GM19351 (cell line): ENCODE results near the gene KDSR.
"Not testable (repeated sequence)": the region's sequence is repeated elsewhere in the genome, so short reads cannot be mapped to it uniquely, and the experiment has no call there.

Experiments
- ATAC-seq: cut with Tn5 transposase; IDR thresholded peaks from one replicate; pipeline ENCODE4 v1.9.1; 2021; ENCODE audit warnings: mild to moderate bottlenecking, moderate library complexity; ENCODE audit not compliant: unreplicated experiment

Gene KDSR

DNA sequence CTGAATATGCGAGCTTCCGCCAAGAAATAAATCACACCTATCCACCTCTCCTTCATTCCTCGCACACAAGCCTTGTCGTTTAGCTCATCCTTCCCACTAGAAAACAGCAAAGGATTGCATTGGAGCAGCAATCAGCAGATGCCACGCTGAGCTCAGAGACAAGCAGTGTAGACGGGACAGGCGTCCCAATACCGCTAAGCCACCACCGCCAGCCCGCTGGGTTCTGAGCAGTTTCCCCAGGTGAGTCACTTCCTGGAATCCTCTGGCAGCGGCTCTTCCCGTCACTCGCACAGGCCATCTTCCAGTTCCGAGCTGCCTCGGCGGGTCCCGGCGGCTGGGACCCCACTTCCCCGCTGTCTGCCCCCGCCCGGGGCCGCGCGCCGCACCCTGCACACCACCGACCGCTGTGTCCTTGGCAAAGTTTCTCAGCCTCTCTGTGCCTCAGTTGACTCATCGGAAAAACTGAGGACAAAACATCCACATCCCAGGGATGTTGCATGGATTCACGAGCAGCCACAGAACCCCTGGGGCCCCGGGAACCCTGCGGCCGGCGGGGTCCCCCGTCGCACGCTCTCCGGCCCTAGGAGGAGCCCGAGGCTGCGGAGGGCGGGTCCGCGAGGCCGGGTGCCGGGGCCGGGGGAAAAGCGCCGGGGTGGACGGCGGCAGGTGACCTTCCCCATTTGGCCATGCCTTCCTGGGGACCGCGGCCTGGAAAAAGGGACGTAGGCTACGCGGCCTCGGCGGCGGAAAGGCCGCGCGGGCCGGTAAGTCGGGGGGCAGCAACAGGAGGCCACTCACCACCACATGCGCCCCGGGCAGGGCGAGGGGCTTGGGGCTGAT, 573 bp downstream of the KDSR start:
- ATAC-seq, result peak; percentile 35

DNA sequence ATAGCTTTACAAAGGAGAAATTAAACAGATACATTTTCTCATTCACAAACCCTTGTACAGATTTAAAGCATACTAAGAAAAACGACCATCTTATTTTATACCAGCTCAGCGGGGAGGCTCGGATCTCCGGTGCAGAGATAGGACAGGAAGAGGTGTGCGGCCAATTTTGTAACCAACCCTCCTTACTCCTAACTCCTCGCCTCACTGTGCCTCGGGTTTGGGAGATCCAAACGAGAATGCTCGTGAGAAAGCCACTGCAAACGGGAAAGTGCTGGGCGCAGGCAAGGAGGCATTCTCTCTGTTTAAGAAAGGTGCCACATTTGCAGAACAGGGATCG, 1.2 kb downstream of the KDSR start:
- no peak for ATAC-seq

DNA sequence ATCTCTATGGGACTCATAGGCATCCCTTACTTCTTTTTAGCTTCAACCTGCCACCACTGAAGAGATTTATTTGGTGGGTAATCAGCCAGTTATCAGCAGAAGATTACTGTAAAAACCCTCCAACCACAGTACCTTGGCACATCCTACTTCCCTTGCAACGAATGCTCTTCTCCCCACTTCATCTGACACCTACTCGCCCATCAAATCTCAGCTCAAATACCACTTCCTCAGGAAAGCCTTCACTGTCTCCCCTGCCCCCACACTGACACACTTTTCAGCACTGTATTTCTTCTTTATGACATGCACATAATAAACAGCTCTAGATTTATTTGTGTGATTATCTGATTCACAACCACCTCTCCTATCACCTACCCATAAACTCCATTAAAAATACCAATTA, 3.1 kb downstream of the KDSR start:
- ATAC-seq, result no peak

DNA sequence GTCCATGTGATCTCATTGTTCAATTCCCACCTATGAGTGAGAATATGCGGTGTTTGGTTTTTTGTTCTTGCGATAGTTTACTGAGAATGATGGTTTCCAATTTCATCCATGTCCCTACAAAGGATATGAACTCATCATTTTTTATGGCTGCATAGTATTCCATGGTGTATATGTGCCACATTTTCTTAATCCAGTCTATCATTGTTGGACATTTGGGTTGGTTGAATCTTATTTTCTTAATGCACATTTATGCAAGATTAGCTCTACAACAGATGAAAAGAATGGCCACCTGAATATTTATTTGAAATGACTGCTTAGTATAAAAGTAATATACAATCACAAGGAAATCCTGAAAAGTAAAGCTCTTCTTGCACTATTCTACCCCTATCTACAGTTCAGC, 3.6 kb downstream of the KDSR start:
- not testable (repeated sequence) for ATAC-seq

DNA sequence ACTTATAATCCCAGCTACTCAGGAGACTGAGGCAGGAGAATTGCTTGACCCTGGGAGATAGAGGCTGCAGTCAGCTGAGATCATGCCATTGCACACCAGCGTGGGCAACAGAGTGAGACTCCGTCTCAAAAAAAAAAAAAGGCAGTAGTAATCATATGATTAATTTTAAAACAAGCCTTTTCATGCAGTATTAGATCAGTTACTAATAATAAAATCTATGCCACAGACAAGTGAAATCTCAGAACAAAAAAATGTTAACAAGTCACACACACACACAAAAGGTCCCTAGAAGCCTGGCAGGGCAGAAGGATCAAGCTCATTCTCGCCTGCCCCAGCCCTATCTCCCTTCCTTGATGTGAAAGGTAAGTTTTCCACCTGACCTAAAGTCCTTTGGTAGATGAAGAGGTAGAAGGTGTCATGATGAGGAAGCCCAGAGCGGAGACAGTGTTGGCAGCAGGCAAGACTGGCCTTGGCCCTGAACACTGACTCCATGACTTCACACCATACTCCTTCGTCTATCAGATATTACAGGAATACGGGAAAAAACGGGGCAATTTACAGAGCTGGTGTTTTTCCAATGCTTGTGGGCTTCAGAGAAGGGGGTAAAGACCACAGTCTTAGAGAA, 10.6 kb downstream of the KDSR start:
- ATAC-seq, result no peak

DNA sequence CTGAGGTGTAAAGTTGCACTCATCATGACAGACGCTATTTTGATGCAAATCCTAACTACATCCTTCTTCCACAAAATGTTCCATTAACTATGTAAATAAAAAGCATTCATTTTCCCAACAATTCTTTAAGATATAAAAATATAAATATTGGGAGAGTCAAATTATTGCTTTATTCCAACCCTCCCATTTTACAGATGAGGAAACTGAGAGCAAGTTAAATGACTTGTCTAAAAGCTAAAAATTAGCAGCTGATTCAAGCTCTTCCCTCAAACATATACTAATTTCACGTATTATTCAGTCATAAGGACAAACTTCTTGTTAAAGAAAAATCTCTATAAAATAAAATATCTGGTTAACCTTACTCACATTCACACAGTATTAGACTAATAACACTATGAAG, 16.8 kb downstream of the KDSR start:
- ATAC-seq, result no peak

DNA sequence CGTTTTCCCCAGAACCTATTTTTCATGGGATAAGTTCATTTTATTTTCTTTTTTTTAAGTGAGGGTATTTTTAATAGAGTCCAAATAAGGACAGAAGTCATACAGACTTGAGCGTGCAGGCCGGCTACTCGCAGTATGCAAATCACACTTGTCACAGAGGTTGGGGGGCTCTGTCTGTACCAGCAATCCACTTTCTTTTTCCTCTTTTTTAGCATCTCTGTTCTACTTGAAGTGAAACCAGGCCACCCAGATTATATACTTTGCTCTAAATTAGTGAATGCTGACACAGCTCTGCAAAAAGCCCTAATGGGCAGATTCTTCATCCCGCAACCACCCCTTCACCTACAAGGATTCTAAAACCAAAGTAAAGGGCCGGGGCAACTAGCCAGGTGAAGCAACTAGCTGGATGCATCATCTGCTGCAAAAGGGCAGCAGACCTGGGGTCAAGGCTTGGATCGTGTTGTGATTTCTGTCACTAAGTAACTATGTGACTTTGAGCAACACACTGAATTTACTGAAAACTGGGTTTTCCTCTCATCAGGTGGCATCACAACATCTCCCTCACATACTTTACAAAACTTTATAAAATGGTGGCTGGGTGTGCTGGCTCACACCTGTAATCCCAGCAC, 18.4 kb downstream of the KDSR start:
- no peak for ATAC-seq

DNA sequence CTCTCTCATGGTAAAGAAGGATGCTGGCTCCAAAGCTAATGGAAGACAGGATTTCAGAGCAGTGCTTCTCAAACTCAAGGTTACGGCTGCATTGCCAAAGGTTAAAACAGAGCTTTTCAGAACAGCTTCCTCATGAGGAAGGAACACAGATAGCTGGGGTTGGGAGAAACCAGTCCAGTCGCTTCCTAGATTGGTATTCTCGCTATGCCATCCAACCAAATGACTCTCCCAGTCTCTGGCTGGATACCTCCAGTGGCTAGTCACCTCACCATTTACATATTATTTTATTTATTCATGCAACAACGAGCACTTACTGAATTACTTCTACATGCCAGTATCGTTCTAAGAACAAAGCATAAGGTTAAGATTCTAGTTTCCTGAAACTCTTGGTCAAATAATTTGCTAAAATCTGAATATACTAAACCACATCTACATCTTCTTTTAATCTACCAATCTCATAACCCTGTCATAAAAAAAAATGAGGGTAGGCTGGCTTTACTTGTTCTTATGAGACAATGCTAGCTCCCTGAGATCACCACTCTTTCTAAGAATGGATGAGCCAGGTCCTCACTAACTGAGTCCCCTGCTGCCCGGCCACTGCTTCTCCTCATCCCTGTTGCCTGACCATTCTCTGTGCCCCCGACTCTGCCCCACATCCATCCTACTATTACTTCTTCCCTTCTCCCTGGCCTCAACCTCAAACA, 20.4 kb downstream of the KDSR start:
- no peak for ATAC-seq

DNA sequence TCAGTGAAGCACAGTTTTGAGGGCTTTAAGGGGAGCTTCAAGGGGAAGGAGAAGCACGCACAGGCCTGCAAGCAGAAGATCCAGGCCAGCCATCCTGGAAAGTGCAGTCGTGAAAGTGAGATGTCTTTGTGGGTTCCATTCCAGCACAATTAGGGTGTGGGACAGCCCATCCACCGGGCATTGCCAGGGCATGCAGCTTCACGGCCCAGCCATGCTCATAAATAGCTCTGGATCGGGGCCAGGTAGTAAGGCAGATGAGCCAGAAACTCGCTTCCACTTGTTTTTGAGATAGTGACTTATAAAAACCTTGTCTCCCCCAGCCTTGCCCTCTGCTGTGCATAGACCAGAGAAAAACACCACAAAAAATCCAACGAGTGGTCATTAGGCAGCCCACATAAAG, 21.0 kb downstream of the KDSR start:
- ATAC-seq, result no peak

DNA sequence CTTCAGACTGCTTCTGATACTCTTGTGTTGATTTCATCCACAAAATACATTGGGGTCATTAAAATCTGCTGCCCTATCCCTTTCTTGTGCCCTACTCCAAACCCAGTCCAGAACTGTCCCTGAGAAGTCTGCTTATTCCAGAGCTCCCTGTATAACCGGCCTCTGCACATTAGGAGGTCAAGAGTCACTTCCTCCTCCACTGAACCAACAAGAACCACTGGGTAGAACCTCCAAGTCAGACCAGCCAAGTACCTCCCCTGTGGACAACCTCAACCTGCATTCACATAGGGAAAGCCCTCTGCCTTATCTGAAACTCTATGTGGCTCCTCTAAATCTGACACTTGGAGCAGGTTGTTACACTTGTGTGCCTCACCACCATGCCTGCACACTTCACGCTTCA, 22.1 kb downstream of the KDSR start:
- no peak for ATAC-seq

DNA sequence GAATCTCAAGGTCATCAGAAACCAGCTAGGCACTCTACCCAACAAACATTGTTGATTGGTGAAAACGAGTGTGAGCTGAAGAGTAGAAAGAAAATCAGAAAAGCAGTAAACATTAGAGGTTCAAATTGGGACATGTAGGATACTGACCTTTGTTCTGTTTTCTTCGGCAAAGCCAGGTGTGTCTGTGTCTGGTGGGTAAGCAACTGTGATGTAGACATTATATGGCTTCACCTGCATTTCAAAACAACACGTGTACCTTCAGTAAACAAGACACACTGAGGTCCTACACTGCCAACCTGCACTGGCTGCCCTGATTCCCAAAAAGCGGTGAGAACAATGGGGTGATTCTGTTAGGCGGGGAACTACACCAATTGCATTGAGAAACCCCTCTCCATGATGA, 22.7 kb downstream of the KDSR start:
- ATAC-seq, result no peak

DNA sequence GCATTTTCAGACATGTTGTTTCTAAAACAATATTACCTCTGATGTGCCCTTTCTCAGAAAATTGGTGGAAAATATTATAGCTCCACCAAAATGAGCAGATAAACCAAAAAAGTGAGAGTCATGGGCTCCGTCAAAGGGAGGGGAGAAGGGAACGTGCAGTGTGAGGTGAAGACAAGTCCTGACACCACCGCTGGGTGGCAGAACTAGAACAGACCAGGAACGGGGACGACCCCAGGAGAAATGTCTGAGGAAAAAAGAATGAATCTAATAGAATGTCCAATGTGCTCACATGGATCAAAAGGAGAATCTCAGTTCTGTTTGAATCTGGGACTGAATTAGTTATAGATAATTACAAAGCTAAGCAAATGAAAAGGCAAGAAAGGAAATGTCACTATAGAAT, 24.8 kb downstream of the KDSR start:
- ATAC-seq, result no peak

DNA sequence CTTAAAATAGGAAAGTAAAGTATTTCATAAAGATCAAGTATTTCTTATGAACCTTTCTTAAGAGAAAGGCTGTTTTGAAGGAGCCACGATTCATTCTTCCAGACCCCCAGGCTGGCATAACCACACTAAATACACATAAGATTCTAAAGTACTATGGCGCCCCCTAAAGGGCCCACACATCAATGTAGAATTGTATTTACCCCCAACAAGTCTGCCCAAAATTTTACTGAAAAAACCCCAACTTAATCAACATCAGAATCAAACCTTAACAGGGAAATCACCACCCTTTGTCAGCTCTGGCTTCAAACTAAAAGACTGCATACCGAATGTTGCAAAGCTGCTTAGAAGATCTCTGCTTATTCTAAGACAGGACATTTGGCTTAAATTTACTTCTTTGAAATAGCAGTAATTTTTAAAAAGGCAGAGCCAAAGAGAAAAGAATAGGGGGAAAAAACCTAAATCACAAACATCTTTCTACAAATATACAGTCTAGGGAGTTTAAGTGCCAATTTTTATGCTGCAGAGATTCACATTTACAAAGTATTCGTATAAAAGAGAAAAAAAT, 27.0 kb downstream of the KDSR start:
- ATAC-seq, result no peak

DNA sequence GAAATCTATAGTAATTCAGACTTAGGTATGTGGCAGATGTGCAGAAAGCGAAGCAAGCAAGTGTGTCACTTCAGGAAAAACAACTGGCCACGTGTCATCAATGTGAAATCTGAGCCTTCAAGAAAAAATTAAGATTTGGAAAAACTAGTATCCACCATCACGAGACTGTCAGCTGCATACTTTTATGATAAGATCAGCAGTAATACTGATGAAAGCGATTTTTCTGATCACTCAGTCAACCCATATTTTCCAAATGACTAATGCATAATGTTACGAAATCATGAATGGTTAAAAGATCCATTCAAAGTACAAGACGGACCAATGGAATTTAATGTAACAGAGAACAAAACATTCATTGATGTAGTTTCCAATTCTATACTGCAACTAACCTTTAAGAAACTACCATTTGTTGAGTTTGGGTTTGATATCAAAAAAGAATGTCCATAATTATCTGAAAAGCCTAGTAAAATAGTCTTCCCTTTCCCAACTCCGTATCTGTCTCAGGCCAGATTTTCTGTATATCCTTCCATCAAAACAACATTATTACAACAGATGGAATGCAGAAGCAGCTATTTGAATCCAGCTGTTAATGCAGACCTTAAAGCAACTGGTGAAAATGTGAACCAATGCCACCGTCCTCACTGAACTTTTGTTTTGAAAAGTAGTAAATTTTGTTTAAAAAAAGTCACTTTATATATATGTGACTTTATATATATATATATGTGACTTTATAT, 30.5 kb downstream of the KDSR start:
- no peak for ATAC-seq

DNA sequence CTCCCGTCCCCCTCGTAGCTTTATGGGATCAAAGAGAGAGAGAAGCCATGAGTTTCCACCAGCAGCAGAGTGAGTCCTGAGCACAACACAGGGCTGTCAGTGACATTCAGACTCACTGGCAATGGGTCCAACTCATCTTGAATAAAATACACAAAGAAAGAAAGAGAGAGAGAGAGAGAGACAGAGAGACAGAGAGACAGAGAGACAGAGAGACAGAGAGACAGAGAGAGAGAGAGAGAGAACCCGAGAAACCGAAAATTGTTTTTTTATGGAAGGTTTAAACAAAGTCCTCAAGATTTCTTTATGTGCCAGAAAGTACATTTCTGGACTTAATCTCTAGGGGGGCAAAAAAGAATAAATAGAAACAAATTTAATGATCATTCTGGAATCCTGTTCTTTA, 35.9 kb downstream of the KDSR start:
- no peak for ATAC-seq

DNA sequence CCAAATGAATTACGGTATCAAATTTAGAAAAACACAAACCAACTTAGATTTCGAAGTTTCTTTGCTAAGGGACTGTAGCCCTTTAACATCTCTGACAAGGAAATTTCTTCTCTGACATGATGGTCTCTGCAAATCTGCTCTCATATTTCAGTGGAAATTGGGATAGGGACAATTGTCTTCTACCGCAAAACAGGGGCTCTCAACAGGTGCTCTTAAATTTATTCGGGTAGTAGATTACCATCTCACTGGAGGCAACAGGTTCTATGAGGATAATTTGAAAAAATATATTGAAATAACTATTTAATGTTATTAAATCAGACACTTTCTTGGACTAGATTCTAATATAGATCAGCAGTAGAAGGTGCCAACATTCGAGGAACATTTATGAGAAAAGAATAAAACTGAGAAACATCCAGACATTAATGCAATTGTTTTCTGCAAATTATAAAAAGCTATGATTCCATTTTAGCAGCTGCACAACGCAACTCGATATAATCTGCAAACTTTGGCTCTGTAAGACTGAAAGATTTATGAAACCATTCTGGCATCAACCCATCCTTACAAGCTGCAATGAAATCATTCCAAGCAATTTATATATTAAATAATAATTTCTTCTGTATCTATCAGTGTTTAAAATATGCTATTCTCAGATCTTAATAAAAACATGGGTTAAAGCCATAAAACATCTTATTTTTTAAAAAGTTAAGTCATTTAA, 37.4 kb downstream of the KDSR start:
- ATAC-seq, result no peak

DNA sequence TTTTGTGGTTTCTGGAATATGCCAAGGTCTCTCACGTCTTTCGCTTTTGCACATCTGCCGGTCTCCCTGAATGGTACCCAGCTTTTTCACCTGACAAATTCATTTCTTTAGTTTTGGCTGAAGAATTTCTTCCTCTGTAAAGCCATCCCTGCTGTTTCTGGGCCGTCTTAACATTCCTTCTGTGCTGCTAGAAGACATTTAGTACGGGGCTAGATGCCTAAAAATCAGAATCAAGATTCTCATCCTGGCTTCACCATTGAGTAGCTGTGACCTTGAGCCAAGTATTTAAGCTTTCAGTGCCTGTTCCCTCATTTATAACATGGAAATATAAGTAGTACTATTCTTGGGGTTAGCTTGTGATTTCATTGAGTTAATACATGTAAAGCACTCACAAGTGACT, 41.0 kb downstream of the KDSR start:
- no peak for ATAC-seq

DNA sequence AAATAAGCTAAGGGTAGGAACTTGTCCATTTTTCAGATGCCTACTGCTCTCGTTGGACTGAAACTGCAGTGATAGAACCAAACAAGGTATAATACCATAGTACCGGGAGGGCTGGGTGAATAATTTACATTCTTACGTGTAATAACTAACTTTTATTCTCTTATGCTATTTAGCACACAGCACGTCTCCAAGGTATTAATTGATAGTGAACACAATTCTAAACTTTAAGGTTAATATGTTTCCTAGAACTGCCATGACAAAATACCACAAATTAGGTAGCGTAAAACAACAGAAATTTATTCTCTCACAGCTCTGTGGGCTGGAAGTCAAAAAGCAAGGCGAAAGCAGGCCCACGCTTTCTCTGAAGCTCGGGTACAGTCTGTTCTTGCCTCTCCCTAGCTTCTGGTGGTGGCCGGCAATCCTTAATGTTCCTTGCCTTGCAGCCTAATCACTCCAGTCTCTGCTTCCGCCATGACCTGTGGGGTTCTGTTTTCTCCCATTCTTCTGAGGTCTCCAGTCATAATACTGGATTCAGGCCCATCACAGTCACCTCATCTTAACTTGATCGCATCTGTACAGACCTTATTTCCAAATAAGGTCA, 41.8 kb downstream of the KDSR start:
- no peak for ATAC-seq

DNA sequence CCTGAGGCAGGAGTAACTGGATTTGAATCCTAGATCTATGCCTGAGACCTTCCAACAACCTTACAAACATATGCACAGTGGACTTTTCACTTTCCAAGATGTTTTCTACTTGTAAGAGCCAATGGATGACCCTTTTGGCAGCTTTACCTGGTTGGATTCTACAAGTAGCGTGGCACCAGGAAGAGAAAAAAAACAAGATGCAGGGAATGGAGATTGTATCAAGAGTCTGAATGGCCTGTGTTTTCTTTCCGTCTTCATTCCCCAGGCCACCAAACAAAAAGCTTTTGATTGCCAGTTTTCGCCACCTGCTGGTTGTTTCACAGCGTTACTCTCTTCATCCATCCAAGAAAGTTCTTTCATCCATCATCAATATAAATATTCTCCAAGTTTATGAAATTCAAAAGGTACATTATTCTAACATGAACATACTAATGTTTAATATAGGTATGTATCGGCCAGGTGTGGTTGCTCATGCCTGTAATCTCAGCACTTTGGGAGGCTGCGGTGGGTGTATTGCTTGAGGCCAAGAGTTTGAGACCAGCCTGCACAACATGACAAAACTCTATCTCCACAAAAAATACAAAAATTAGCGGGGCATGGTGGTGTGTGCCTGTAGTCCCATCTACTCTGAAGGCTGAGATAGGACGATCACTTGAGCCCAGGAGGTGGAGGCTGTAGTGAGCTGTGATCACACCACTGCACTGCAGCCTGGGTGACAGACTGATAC, 43.9 kb downstream of the KDSR start:
- no peak for ATAC-seq
